Suprapubic skin (tissue), 3 donors: ENCODE results near the gene SP2.

ENCODE experiments used
- CTCF ChIP-seq, 2 donors: fragments of 200-600 bp in 1 of 2; fragments of 450-650 bp in 1 of 2; sonication (generic) in 1 of 2; IDR thresholded peaks; one replicate each; pipeline ENCODE4 v1.5.1; 2016 to 2019; ENCODE audit warnings: antibody characterized with exemption in 2 of 2, mild to moderate bottlenecking in 1 of 2, moderate library complexity in 1 of 2
- POLR2A ChIP-seq, 2 donors: fragments of 450-650 bp; IDR thresholded peaks; one replicate each; pipeline ENCODE4 v1.6.1; 2017; ENCODE audit warnings: antibody characterized with exemption in 2 of 2, mild to moderate bottlenecking in 2 of 2, moderate library complexity in 2 of 2

DNA sequence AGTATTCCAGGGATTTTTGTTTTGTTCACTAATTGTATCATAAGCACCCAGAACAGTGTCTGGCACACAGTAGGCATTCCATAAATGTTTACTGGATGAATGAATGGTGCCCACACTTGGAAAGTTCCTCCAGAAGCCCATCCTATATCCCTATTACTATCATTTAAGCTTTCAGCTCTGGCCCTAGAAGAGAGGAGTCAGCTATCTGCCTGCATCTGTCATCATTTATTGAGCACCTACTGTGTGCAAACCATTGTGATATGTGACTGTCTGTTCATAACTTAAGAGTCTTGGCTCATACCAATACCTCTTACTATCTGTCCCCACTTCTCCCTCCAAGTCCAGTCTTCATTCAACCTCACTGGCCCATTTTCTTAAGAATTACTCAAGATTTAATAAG, 25.0 kb upstream of the SP2 start:
- TF ChIP-seq CTCF (IDR thresholded peaks at IDR 0.05) (no peak), POLR2A (IDR thresholded peaks at IDR 0.05) (no peak)
